CD4-positive, CD25-positive, alpha-beta regulatory T cell (primary cell): ENCODE measurements around the gene ACSF3. TPM values are rescaled to one million over a fixed set of nuclear protein-coding genes. Genes with fewer than 3 reads are reported as not detected.
A peak's percentile ranks its signal among the peaks of the same experiment; 100 is the strongest.

Experiments used
- ATAC-seq, 2 donors: fragments of 150-1000 bp; cut with Tn5 transposase; one replicate each; pipeline ENCODE4 v1.10.0; 2021; ENCODE audit warnings: low read depth in 2 of 2, moderate number of reproducible peaks in 2 of 2, moderate library complexity in 1 of 2
- DNase-seq, 3 donors: peaks; one replicate each; pipeline versions ENCODE4 v3.0.0 to v3.0.0-alpha.2; 2012 to 2022; ENCODE audit warnings: mixed read lengths in 1 of 3
- H3K27ac ChIP-seq: one replicate; pipeline ENCODE4 v1.7.0; 2013; ENCODE audit warnings: mild to moderate bottlenecking, low read length; ENCODE audit not compliant: insufficient read depth, poor library complexity, severe bottlenecking
- H3K27me3 ChIP-seq: one replicate; pipeline ENCODE4 v1.7.0; 2013; ENCODE audit warnings: low read length; ENCODE audit not compliant: control insufficient read depth, insufficient read depth
- H3K36me3 ChIP-seq: one replicate; pipeline ENCODE4 v1.7.0; 2013; ENCODE audit warnings: mild to moderate bottlenecking, low read length, moderate library complexity; ENCODE audit not compliant: control insufficient read depth, insufficient read depth
- H3K4me1 ChIP-seq: 2 replicates; pipeline ENCODE4 v1.7.0; 2013; ENCODE audit warnings: mild to moderate bottlenecking, low read length; ENCODE audit not compliant: insufficient read depth, control insufficient read depth, poor library complexity, severe bottlenecking
- H3K4me3 ChIP-seq: one replicate; pipeline ENCODE4 v1.7.0; 2013; ENCODE audit warnings: low read depth, mild to moderate bottlenecking, low read length, moderate library complexity
- H3K9me3 ChIP-seq, 2 experiments: 1 replicate in 1 of 2; 2 replicates in 1 of 2; pipeline ENCODE4 v1.7.0; 2013; ENCODE audit warnings: low read length in 2 of 2, mild to moderate bottlenecking in 1 of 2, moderate library complexity in 1 of 2; ENCODE audit not compliant: control insufficient read depth in 2 of 2
- H3K27ac Mint-ChIP-seq, 3 donors: one replicate each; pipeline ENCODE4 v1.8.0; 2020 to 2022; ENCODE audit warnings: mild to moderate bottlenecking in 3 of 3, mixed read lengths in 3 of 3, moderate library complexity in 2 of 3
- H3K27me3 Mint-ChIP-seq: one replicate; pipeline ENCODE4 v1.8.0; 2022; ENCODE audit warnings: mild to moderate bottlenecking, mixed read lengths
- H3K36me3 Mint-ChIP-seq: one replicate; pipeline ENCODE4 v1.8.0; 2020; ENCODE audit warnings: mixed read lengths
- H3K4me1 Mint-ChIP-seq, 4 donors: one replicate each; pipeline ENCODE4 v1.8.0; 2020 to 2022; ENCODE audit warnings: mixed read lengths in 4 of 4, mild to moderate bottlenecking in 1 of 4
- H3K4me3 Mint-ChIP-seq, 4 donors: one replicate each; pipeline ENCODE4 v1.8.0; 2020 to 2022; ENCODE audit warnings: mild to moderate bottlenecking in 4 of 4, mixed read lengths in 4 of 4, moderate library complexity in 3 of 4
- H3K9me3 Mint-ChIP-seq, 7 donors: one replicate each; pipeline ENCODE4 v1.8.0; 2020 to 2022; ENCODE audit warnings: mixed read lengths in 7 of 7, mild to moderate bottlenecking in 3 of 7, moderate library complexity in 2 of 7
- polyA plus RNA-seq, 4 donors: library from polyadenylated mRNA; unstranded; fragments of 300-500 nt; fragmentation: Illumina TruSeq; gene quantifications; one replicate each; pipeline ENCODE4 v1.2.3, GENCODE V29; 2021
- total RNA-seq: library from RNA; stranded (reverse); gene quantifications from one replicate; pipeline ENCODE4 v1.2.3, GENCODE V29; 2022

Gene ACSF3
- total and polyA plus RNA-seq, 5 donors from 2014 or later = 24.1 to 56.3 (median 29.1) TPM

DNA sequence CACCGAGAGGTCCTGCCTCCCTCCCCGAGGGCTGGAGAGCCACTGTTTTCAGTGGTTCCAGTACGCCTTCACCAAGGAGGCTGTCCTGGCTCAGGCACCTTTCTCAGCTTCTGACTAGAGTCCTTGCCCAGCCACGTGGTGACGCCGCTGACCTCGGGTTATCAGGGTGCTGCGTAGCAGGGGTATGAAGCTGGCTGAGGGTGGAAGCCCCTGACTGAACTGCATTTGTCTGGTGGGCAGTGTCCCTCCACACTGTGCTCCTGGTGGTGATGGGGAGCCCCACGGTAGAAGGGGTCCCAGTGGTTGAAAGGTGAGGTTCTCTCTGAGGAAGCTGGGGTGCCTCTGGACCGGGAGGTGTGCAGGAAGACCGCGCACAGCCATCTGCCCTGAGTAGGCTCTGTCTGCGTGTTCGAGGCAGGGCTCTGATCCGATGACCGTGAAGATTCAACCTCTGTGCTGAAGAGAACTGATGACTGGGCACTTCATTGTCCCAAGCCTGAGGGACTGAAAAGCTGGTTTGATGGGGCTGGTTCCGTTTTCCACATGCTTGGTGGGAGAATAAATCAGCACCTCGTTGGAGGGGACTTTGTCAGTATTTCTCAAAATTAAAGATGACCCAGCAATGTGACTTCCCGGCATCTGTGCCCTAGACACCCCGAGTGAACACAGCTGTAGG lies 2.5 kb downstream of the ACSF3 start:
- peaks cover 10% of the 10 kb centered on the region for H3K36me3 ChIP-seq
- peak overlapping the region; percentile 66 to 99 (median 99) for H3K27ac Mint-ChIP-seq
- peak overlapping the region; percentile 76 for H3K27ac ChIP-seq
- H3K27me3 ChIP-seq = no peaks in the 10 kb centered on the region
- DNase-seq (no peak), ATAC-seq (no peak)
- H3K4me3 Mint-ChIP-seq = peak overlapping the region; percentile 82 to 96 (median 86)
- no peaks in the 10 kb centered on the region for H3K27me3 Mint-ChIP-seq
- H3K4me3 ChIP-seq = peak overlapping the region; percentile 26
- H3K4me1 Mint-ChIP-seq = peaks cover 6 to 70% (median 44%) of the 10 kb centered on the region in 4 donors
- no peaks in the 10 kb centered on the region for H3K9me3 ChIP-seq
- no peaks in the 10 kb centered on the region for H3K9me3 Mint-ChIP-seq
- peaks cover 69% of the 10 kb centered on the region for H3K4me1 ChIP-seq
- H3K36me3 Mint-ChIP-seq = peaks cover 10% of the 10 kb centered on the region

DNA sequence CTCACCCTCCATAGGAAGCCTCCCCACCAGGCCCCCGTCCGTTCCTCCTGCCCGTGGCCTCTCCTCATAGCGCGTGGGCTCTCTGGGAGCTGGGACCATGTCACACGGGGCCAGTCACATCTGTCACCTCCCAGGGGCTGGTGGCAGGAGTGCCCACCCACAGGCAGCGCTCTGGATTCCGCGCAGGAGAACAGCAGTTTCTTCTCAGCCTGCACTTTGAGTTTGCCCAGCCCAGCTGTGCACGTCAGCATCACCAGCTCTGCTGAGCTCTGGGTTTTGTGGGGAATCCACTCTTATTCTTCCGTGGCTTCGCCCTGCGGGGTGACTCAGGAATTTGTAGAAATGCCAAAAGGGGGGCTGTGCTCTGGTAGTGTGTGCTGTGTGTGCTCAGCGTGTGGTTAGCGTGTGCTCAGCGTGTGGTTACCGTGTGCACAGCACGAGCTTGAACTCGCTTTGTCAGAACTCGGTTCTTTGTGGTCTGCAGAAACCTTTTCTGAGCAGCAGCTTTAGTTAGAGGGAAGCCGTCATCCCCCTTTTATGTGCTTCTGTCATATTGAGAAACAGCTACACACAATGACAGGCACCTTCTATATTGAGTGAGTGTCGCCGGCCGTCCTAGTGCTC lies 3.2 kb downstream of the ACSF3 start:
- ATAC-seq = peak; percentile 61 to 70
- Histone ChIP-seq H3K9me3 (no peaks in the 10 kb centered on the region), H3K27me3 (no peaks in the 10 kb centered on the region), H3K4me3 (no peak overlapping the region), H3K36me3 (peaks cover 16% of the 10 kb centered on the region), H3K27ac (peak overlapping the region; percentile 76), H3K4me1 (peaks cover 69% of the 10 kb centered on the region)
- Mint-ChIP-seq H3K27me3 (no peaks in the 10 kb centered on the region), H3K36me3 (peaks cover 10% of the 10 kb centered on the region), H3K4me1 (peaks cover 6 to 75% (median 44%) of the 10 kb centered on the region in 4 donors), H3K27ac (peak overlapping the region; percentile 99), H3K4me3 (peak overlapping the region; percentile 82 to 91 (median 84)), H3K9me3 (no peaks in the 10 kb centered on the region)
- peak in 2 of 3 donors; percentile 67 to 86 for DNase-seq

DNA sequence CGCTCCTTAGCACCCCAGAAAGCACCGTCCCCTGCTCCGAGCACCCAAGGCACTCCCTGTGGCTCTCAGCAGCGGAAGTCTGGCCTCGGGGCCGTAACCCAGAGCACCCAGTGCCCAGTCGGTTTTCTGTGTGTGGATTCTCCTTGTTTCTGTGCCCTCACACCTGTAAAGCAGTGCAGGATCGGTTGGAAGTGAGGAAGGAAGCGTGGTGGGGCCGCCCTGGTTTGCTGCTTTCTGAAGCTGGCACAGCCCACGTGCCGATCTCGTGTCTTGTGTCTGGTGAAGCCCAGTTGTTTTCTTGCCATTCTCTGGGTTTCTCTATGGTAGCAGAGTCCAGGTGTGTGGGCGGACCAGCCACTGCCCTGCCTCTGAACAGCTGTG lies 3.7 kb downstream of the ACSF3 start:
- Mint-ChIP-seq H3K27me3 (no peaks in the 10 kb centered on the region), H3K4me1 (peaks cover 6 to 71% (median 44%) of the 10 kb centered on the region in 4 donors), H3K4me3 (peak overlapping the region; percentile 82 to 91 (median 84)), H3K27ac (peak overlapping the region; percentile 99), H3K36me3 (peaks cover 11% of the 10 kb centered on the region), H3K9me3 (no peaks in the 10 kb centered on the region)
- no peaks in the 10 kb centered on the region for H3K9me3 ChIP-seq
- peak overlapping the region; percentile 76 for H3K27ac ChIP-seq
- H3K27me3 ChIP-seq = no peaks in the 10 kb centered on the region
- ATAC-seq (no peak), DNase-seq (peak in 1 of 3 donors; percentile 55)
- H3K36me3 ChIP-seq = peaks cover 19% of the 10 kb centered on the region
- no peak overlapping the region for H3K4me3 ChIP-seq
- H3K4me1 ChIP-seq = peaks cover 69% of the 10 kb centered on the region

DNA sequence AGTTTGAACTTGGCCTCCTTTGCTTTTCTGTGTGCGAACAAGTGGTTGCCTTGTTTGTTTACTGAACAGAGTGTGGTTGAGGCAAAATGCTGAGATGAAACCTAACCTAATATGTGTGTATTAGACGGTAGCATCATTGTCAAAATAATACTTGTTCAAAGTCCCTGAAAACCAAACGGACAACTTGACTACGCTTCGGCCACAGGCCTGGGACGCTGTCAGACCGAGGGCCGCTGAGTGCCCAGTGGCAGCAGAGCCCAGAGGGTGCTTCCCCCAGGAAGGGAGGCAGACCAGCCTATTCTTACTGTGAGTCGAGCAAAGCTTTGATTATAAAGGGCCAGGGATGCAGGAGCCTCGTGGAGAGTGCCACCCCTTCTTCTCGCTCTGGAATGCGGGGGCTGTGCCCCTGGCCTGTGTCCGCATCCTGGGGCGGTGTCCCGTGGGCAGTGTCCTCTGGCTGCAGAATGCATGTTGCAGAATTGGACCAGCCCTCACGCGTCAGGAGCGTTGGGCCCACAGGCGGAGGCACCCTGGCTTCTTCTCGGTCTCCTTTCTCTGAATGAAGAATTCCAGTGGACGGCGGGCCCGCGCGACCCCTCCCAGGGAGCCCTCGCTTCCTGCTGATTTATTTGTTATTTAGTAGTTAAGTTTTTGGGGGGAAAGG lies 5.2 kb downstream of the ACSF3 start:
- peak overlapping the region; percentile 82 to 91 (median 84) for H3K4me3 Mint-ChIP-seq
- H3K27ac ChIP-seq = peak overlapping the region; percentile 76
- H3K36me3 ChIP-seq = peaks cover 34% of the 10 kb centered on the region
- no peaks in the 10 kb centered on the region for H3K27me3 ChIP-seq
- no peaks in the 10 kb centered on the region for H3K9me3 ChIP-seq
- DNase-seq (no peak), ATAC-seq (no peak)
- H3K4me3 ChIP-seq = no peak overlapping the region
- H3K4me1 Mint-ChIP-seq = peaks cover 6 to 70% (median 44%) of the 10 kb centered on the region in 4 donors
- peaks cover 20% of the 10 kb centered on the region for H3K36me3 Mint-ChIP-seq
- H3K4me1 ChIP-seq = peaks cover 64% of the 10 kb centered on the region
- peak overlapping the region; percentile 99 for H3K27ac Mint-ChIP-seq
- H3K9me3 Mint-ChIP-seq = no peaks in the 10 kb centered on the region
- H3K27me3 Mint-ChIP-seq = no peaks in the 10 kb centered on the region

DNA sequence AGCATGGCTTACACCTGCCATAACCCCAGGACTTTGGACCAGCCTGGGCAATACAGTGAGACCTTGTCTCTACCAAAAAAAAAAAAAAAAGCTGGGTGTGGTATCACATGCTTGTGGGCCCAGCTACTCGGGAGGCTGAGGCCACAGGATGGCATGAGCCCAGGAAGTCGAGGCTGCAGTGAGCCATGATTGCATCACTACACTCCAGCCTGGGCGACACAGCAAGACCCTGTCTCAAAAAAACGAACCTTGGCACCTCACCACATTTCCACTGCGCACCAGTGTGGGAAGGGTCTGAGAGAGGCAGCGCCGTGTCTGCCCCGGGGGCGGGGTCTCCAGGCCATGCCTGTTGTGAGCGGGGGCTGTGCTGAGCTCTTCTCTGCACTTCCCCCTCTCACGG lies 6.3 kb downstream of the ACSF3 start:
- Histone ChIP-seq H3K4me1 (peaks cover 55% of the 10 kb centered on the region), H3K27ac (no peak overlapping the region), H3K36me3 (peaks cover 44% of the 10 kb centered on the region), H3K4me3 (no peak overlapping the region), H3K27me3 (no peaks in the 10 kb centered on the region), H3K9me3 (no peaks in the 10 kb centered on the region)
- no peaks in the 10 kb centered on the region for H3K27me3 Mint-ChIP-seq
- no peak for ATAC-seq
- peak overlapping the region in 2 of 3 donors; percentile 85 to 99 for H3K27ac Mint-ChIP-seq
- no peaks in the 10 kb centered on the region for H3K9me3 Mint-ChIP-seq
- DNase-seq = peak in 1 of 3 donors; percentile 47
- peaks cover 23% of the 10 kb centered on the region for H3K36me3 Mint-ChIP-seq
- no peak overlapping the region for H3K4me3 Mint-ChIP-seq
- H3K4me1 Mint-ChIP-seq = peaks cover 6 to 63% (median 36%) of the 10 kb centered on the region in 4 donors

DNA sequence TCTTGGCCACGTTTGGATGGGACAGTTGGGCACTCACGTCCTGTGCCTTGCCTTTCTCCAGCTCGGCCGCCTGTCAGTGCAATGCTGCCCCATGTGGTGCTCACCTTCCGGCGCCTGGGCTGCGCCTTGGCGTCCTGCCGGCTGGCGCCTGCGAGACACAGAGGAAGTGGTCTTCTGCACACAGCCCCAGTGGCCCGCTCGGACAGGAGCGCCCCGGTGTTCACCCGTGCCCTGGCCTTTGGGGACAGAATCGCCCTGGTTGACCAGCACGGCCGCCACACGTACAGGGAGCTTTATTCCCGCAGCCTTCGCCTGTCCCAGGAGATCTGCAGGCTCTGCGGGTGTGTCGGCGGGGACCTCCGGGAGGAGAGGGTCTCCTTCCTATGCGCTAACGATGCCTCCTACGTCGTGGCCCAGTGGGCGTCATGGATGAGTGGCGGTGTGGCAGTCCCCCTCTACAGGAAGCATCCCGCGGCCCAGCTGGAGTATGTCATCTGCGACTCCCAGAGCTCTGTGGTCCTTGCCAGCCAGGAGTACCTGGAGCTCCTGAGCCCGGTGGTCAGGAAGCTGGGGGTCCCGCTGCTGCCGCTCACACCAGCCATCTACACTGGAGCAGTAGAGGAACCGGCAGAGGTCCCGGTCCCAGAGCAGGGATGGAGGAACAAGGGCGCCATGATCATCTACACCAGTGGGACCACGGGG lies 7.1 kb downstream of the ACSF3 start:
- Mint-ChIP-seq H3K27ac (peak overlapping the region in 1 of 3 donors; percentile 60), H3K9me3 (no peaks in the 10 kb centered on the region), H3K36me3 (peaks cover 23% of the 10 kb centered on the region), H3K27me3 (no peaks in the 10 kb centered on the region), H3K4me1 (peaks cover 6 to 55% (median 29%) of the 10 kb centered on the region in 4 donors), H3K4me3 (no peak overlapping the region)
- no peaks in the 10 kb centered on the region for H3K9me3 ChIP-seq
- peaks cover 51% of the 10 kb centered on the region for H3K36me3 ChIP-seq
- H3K27ac ChIP-seq = no peak overlapping the region
- no peak overlapping the region for H3K4me3 ChIP-seq
- H3K4me1 ChIP-seq = peaks cover 46% of the 10 kb centered on the region
- H3K27me3 ChIP-seq = no peaks in the 10 kb centered on the region
- ATAC-seq = no peak
- no peak for DNase-seq

DNA sequence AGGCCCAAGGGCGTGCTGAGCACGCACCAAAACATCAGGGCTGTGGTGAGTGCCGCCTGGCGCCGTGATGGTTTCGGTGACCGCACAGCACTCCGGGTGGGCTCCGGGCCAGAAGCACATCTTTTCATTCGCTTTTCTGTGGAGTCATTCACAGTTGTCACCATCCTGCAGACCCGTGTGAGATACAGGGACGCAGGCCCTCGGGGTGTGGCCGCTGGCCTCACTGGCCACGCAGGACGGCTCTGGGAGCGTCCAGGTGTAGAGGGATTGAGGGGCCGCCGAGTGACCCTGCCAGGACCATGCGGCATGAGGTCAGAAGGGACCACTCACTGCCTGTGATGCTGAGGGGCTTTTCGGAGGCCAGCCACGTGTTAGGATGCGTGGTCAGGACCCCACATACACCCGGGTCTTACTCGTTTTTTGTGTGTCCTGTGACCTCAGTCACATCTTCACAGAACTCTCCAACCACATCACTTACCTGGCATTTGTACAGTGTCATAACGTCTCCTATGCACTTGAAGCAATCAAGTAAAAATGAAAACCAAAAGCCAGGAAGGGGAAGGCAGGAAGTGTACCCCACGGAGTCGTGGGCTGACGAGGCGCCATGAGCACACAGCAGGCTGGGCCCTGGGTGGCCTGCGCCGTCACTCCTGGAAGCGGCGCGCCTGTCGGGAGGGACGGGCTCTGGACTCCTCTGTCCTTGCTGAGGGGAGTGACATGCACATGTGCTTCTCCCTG lies 7.8 kb downstream of the ACSF3 start:
- Histone ChIP-seq H3K9me3 (no peaks in the 10 kb centered on the region), H3K36me3 (peaks cover 50% of the 10 kb centered on the region), H3K4me1 (peaks cover 39% of the 10 kb centered on the region), H3K27me3 (no peaks in the 10 kb centered on the region), H3K4me3 (no peak overlapping the region), H3K27ac (no peak overlapping the region)
- DNase-seq = peak in 1 of 3 donors; percentile 50
- ATAC-seq = no peak
- H3K9me3 Mint-ChIP-seq = no peaks in the 10 kb centered on the region
- peaks cover 23% of the 10 kb centered on the region for H3K36me3 Mint-ChIP-seq
- H3K4me1 Mint-ChIP-seq = peaks cover 6 to 48% (median 24%) of the 10 kb centered on the region in 4 donors
- peak overlapping the region in 2 of 4 donors; percentile 13 to 47 for H3K4me3 Mint-ChIP-seq
- no peaks in the 10 kb centered on the region for H3K27me3 Mint-ChIP-seq
- H3K27ac Mint-ChIP-seq = peak overlapping the region in 2 of 3 donors; percentile 20 to 60
